GM21528 (cell line): ENCODE measurements around the gene CFAP100.

Source experiments
- ATAC-seq: cut with Tn5 transposase; IDR thresholded peaks from one replicate; pipeline ENCODE4 v1.9.1; 2021; ENCODE audit warnings: mild to moderate bottlenecking, moderate library complexity; ENCODE audit not compliant: unreplicated experiment, low FRiP score

Gene CFAP100

DNA sequence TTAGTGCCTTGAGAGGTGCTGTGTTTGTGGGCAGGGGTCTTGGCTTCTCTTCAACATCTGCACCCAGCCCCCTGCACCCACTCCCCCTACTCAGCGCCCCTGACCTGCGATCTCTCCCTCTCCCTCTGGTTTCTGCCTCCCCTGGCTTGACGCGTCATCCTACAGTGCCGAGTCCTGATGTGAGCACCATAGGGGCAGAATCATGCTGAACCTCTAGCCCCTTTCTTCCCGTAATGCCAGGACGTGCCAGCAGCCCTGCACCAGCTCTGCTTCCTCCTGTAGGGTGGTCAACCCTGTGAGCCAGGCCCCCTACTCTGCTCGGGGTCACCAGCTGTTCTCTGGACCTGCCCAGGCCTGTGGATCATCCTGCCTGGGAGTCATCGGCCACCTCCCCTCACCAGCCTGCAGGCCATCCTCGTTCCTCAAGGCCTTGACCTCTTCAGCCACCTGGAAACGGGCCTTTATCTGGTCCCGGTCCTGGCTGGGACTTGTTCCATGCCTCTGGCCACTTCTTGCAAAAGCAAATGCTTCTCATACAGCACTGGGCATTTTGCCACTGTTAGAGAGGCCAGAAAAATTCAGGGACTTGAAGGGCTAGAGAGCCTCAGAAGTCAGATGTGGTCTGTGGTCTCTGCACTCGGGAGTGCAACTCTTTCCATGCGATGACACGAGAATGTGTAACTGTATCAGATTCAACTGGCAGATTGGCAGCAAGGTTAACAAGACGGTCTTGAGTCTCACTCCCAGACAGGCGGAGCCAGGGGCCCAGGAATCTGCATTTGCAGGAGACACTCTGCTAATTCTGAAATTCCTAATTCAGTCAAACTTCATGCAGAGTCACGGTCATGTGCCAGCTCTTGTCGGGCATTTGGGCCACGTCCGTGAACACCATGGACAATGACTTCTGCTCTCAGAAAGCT lies 20.8 kb upstream of the CFAP100 start:
- no peak for ATAC-seq

DNA sequence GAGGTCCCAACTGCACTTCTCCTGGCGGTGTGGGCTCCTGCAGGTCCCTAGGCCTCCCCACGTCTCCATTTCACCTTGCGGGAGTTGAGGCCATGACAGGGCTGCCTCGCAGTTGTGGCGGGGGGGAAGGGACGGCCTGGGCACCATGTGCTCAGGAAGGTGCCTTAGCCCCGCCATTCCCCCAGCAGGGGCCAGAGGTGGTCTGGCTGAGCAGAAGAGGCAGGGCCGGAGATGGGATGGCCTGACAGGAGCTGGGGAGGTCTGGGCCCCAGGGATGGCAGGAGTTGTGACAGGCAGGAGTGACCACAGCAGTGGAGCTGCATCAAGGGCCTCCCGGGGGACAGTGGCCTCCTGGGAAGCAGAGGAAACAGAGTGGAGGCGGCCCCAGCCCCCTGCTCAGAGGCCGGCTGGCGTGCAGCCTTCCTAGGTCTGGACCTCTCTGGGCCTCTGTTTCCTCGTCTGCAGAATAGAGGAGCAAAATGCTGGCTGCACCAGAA lies 18.8 kb upstream of the CFAP100 start:
- ATAC-seq = no peak

DNA sequence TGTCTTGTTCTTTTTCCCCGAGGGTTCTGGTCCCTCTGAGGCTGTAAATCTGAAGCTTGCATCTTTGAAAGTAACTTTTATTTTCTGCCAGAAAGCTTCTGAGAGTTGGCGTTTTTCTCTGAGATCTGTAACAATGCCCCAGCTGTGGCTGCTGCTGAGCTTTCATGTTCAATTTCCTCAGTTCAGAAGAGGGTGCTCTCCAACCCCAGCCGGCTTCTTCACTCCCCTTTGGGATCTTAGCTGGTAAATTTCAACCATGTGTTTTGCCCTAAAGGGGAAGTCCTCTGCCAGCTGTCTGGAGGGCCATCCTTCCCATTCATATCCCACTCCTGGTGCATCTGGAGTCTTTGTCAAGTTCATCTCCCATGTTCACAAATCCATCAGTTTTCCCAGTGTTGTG lies 18.3 kb upstream of the CFAP100 start:
- ATAC-seq = no peak

DNA sequence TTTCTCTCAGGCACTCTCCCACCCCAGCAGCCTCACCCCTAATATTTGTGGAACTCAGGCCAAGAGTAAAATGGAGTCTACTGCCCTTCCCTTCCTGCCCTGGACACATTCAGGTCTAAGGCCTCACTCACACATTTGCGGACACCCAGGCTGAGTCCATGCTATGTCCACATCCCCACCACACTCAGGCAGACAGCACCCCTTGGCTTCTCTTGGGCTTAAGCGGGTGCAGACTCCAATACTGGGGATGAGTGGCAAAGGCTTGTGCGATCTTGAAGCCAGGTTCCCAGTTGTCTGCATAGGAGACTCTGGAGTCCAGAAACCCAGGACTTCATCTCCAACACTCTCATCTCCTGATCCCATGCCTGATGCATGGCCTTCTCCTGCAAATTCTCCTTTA lies 17.5 kb upstream of the CFAP100 start:
- no peak for ATAC-seq

DNA sequence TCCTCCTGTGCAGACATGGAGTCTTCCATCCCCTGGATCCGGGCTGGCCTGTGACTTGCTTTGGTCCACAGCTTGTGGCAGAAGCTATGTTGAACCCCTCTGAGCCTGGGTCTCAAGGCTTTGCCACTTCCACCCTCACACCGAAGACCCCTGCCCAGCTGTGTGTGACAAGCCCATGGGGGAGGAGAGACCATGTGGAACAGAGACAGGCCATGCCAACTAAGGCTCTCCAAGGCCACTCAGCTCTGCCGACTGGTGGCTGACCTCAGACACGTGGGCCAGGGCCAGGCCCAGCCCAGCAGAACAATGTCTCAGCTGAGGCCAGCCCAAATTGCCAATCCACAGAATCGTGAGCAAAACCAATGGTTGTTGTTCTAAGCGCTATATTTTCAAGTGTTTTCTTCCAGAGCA lies 16.4 kb upstream of the CFAP100 start:
- no peak for ATAC-seq

DNA sequence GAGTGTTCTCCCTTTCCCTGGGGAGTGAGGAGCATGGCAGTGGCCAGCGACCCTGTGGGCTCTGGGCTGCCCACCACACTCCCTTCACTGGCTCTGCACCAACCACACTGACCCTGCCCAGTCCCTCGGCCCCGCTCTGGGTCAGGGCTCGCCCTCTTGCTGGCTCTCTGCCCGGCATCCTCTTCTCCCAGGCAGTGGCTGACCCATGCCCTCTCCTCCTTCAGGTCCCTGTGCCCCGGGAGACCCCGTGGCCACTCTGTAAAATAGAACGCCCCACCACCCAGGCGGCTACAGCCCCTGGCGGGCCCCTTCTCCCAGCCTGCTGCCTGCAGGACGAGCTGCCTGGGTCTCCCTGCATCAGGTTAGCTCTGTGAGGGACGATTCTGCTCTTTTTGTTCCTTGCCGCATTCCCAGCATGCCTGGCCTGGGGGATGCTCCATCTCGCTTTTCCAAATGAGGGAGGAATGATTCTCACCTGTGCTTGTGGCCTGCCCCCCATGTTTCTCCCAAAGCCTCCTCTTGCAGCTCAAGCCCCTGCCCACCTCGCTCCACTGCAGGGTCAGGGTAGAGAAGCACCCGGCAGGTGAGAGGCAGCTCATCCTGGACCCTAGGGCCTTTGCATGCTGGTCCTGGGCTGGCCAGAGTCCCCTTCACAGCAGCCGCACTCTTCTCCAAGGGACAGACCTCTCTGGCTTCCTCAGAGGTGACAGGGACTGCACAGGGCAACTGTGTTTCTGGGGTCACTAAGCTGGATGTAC lies 14.5 kb upstream of the CFAP100 start:
- ATAC-seq = no peak

DNA sequence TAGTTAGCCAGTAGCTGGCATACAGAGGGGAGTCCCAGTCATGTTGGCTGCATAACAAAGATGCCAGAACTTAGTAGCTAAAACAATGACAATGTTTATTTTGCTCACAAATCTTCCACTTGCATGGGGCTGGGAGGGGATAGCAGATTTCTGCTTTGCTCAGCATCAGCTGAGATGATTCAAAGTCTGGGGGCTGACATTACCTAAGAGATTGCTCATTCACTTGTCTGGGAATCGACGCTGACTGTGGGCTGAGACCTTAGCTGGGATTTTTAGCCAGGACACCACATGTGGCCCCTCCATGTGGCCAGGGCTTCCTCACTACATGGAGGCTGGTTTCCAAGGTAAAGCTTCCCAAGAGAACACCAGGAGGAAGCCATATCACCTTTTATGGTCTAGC lies 12.7 kb upstream of the CFAP100 start:
- ATAC-seq = no peak

DNA sequence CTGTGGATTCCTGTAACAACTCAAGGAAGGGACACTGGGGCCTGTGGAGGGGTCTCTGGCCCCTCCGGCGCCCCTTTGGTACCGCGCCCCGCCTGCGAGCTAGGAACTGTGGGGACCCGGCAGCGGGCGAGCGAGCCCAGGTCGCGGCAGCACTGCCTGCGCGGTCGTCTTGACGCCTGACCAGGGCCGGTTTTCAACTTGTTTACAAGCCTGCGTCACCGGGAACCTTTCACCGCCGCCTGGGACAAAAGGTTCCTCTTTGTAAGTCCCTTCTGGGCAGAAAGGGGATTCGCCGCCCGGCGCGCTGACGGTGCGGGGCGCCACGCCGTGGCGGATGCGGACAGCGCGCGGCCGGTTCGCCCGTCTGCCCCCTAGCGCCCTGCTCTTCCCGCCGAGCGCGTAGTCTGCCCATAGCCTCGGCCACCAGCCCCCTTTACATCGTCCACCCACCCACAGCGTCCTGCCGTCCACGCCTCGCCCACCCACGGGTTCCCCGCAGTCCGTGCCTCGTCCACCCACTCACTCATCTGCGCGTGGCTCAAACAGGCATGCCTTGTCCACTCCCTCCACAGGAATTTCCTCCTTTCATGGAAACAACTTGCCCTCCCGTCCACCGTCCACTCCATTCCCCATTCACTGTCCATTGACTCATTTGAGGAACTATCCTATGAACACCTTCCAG lies 5.5 kb upstream of the CFAP100 start:
- ATAC-seq = no peak

DNA sequence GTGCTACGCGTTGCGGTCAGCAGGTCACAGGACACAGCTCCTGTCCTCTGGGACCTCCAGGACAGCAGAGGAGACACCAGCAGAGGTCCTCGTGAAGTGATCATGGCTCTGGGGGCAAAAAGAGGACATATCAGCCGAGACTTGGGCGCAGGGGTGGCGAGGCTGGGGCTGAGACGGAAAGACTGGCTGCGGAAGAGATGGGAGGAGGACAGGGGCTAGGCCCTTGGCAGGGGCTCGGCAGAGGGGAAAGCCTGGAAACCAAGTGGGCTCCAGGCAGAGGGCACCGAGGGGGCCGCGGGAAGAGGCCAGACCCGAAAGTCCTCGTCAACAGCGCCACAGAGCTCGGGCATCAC lies 4.9 kb upstream of the CFAP100 start:
- no peak for ATAC-seq

DNA sequence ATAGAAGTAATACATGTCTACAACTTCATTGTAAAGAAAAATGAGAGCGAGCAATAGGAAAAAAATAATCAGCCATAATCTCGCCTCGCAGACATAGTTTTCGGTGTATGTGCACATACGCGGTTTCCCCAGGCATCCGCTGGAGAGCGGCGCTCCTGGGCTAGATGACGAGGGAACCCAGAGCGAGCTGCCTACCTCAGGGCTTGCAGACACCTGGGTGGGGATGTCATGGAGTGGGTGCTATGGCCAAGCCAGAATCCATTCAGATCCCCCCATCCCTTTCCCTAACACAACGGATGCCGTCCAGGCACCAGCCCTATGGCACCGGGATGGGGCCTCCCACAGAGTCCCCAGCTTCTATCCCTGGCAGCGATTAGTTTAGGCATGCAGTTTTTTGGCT lies 4.5 kb upstream of the CFAP100 start:
- no peak for ATAC-seq

DNA sequence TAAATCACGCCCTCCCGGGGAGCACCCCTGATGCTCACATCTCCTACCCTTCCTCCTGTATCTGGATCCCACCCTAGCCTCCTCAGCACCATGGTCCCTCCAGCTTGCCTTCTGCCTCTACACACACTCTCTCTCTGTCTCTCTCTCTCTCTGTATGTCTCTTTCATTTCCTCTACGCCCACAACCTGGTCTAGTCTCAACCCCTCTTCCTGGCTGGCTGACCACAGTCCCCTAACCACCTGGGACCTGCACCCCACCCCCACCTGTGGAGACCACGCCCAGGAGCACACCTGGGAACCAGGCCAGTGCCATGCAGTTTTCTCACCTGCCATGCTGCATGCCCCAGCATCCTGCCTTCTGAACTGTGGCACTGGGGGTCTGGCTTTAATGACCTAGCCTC lies 4.0 kb upstream of the CFAP100 start:
- no peak for ATAC-seq

DNA sequence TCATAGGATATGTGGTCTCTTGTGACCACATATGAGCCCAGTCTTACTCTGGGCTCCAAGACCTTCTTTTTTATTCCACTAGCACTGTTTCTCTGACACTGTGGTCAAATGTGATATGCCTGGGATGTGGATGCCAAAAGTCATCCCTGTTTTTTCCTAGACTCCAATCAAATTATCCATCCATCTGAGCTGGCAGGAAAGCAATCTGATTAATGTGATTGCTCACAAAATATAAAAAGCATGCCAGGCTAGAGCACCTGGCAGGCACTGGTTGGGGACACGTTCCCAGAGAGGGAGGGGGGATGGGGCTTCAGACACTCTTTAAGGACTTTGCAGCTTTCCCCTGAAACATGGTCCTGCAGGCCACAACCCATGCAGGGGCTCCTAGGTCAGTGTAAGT lies 3.1 kb upstream of the CFAP100 start:
- ATAC-seq = no peak

DNA sequence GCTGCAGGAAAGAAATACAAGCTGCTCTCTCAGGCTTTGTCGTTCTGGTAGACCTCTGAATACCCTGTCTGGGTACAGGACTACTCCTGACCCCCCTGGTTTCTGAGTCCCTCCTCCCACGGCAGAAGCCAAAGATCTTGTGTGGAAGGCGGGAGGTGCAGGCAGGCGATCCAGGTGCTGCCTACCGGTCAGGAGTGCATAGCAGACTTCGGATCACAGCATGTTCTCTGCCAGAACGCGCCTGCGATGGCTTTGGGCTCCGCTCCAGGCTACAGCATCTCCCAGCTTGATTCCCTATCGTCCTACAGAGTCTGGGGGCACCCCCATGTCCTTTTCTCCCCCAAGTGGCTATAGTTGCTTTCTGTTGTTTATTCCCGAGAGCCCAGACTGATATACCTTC lies 2.5 kb upstream of the CFAP100 start:
- ATAC-seq = no peak

DNA sequence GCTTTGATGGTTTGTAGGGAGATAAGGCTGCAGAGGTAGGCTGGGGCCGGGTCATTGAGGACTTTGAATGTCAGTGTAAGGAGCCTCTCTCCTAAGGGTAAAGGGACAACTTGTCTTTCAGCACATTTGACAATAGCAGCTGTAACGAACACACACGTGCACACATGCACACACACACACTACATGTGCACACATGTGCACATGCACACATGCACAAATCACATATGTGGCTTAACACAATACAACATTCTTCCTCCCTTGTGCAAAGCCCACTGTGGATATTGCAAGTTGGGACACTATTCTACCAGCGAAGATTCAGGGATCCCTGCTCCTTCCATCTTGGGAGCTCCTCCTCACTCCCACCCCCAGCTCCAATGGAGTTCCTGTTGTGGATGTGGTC lies 1.1 kb upstream of the CFAP100 start:
- no peak for ATAC-seq

DNA sequence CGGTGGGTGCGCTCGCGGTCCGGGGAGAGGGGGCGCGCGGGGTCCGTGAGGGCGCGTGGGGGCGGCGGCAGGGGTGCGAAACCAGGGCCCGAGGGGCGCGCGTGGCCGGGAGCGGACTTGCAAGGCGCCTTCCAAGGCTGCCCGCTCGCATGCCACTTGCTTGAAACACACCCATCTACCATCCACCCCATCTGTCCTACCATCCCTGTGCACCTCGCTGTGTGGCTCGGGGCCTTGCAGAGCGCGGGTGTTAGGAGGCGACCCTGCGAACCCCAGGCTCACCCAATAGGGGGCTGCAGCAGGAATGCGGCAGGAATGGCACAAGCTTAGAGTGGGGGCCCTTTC lies 240 bp downstream of the CFAP100 start:
- no peak for ATAC-seq

DNA sequence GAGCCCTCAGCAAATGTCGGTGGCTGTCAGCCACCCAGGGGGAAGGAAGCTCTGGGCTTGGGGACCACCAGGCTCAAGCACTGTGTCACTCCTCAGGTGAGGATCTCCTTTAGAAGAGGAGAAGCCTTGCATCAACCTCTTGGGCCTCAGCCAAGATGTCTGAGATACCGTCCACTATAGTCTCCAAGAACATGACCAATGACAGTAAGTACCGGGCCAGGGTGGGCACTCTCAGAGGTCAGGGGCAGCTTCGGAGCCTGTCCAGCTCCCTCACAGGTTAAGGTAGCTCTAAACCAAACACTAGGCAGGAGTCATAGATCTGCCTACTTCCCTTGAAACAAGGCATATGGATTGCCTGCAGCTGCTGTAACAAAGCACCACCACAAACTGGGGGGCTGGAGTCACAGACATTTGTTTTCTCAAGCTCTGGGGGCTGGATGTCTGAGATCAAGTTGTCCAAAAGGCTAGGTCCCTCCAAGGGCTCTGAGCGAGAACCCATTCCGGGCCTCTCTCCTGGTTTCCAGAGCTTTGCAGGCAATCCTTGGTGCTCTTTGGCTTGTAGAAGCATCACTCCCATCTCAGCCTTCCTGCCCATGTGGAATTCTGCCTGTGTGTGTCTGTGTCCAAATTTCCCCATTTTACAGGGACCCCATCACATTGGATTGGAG lies 1.3 kb downstream of the CFAP100 start:
- ATAC-seq = no peak

DNA sequence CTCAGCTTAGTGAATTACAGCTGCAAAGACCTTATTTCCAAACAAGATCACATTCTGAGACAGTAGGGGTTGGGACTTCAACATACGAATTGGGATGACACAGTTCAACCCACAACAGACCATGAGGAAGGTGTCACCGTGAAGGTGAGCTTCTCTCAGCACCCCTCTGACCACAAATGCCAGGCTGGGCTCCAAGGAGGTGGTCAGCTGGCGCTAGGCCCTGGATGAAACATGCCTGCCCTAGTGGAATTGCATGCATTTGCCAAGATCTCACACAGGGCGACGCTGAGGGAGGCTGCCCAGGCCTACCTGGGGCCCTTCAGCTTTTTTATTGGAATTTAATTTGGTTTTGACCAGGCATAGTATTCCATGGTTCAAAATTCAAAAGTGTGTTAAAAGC lies 1.8 kb downstream of the CFAP100 start:
- ATAC-seq = no peak

DNA sequence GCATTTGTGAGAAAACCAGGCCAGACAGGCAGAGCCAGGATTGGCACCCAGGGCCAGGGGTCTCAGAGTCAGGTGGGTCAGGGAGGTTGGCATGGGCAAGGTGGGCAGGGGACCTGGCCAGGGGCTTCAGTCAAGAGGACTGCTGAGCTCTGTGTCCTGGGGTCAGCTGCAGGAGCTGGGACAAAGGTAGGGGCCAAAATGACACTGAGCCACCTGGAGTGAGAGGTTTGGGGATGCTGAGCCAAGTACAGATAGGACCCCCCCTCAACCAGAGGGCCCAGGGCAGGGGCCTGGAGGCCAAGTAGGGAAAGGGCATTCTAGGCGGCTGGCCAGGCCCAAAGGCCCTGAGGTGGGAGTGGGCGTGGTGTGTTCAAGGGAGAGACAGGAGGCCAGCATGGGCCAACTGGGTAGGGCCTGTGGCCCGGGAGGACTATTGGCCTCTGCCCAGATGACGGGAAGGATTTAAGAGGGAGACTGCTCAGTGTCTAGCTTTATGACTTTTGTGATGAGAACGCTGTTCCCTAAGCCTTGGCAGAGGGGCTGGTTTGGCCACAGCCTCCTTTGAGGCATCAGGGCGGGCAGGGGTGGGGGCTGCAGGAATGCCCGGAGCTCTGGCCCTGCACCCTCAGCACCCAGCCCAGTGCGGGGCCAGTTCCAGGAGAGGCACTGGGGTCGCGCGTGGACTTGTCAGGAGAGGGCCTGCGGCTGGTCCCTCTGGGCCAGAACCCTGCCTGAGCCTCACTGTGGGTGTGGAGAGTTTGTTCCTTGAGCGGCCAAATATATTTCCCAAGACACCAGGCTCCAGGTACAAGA lies 3.1 kb downstream of the CFAP100 start:
- no peak for ATAC-seq

DNA sequence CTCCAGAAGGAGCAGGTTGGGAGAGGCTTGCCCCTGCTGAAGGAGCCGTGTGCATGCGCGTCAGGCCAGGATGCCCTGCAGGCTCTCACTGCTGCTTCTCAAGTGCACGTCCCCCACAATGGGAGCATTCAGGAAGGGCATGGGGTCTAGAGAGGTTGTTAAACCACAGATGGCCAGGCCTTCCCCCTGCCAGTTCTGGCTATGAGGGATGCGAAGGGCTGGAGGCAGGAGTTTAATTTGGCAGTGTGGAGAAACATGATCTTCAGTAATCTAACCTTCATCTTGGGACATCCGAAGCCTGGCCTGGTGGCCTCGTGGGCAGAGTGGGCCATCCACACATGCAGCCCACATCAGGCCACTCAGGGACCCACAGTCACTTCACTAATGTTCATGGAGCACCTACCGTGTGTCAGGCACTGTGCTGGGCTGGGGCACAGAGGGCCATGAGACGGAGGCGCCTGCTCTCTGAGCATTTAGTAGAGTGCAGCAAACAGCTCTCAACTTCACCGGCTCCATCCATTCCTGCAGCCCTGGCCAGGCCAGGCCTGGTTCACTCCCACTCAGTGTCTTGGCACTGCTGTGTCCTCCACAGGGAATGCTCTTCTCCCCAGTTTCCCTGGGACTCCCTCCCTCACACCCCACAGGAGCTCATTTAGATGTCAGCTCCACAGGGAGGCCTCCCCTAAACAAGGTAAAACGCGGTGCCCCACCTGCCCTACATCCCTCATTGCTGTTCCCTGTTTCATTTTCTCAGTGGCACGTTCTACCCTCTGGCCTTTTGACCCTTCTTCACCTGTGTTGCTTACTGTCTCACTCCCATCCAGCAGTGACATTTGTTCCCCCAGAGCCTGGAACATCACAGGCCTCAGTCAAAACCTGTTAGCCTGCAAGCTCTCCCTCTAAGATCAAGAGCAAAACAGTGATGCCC lies 4.0 kb downstream of the CFAP100 start:
- no peak for ATAC-seq
